Activated CD8-positive, alpha-beta T cell treated with anti-CD3 and anti-CD28 coated beads for 36 hours (primary cell): ENCODE data around the gene ZNF629. TPM values are rescaled to one million over a fixed set of nuclear protein-coding genes. Genes with fewer than 3 reads are reported as not detected.

ENCODE experiments used
- ATAC-seq: fragments of 200-7000 bp; cut with Tn5 transposase; one replicate; pipeline ENCODE4 v1.10.0; 2021; ENCODE audit warnings: mild to moderate bottlenecking, moderate library complexity
- CTCF ChIA-PET: fragments of 350-600 bp; sonication (Branson Sonifier 250); formaldehyde crosslinking; loops from one replicate; lab custom pipeline; 2021; ENCODE audit warnings: antibody characterized with exemption; lab: Charles Lee
- POLR2A ChIA-PET: fragments of 350-600 bp; sonication (Branson Sonifier 250); formaldehyde crosslinking; loops from one replicate; lab custom pipeline; 2021; ENCODE audit warnings: antibody characterized with exemption; lab: Charles Lee
- DNase-seq: peaks from one replicate; pipeline ENCODE4 v3.0.0-alpha.2; 2020
- H3K27ac Mint-ChIP-seq: one replicate; pipeline ENCODE4 v1.8.0; 2021; ENCODE audit warnings: mild to moderate bottlenecking, mixed read lengths
- H3K27me3 Mint-ChIP-seq: one replicate; pipeline ENCODE4 v1.8.0; 2021; ENCODE audit warnings: mixed read lengths
- H3K36me3 Mint-ChIP-seq: one replicate; pipeline ENCODE4 v1.8.0; 2021; ENCODE audit warnings: low read depth, mixed read lengths
- H3K4me1 Mint-ChIP-seq: one replicate; pipeline ENCODE4 v1.8.0; 2021; ENCODE audit warnings: low read depth, mixed read lengths
- H3K4me3 Mint-ChIP-seq: one replicate; pipeline ENCODE4 v1.8.0; 2021; ENCODE audit warnings: mild to moderate bottlenecking, moderate library complexity, mixed read lengths
- H3K9me3 Mint-ChIP-seq: one replicate; pipeline ENCODE4 v1.8.0; 2021; ENCODE audit warnings: mixed read lengths
- CTCF ChIP-seq: fragments of 200-600 bp; IDR thresholded peaks from one replicate; pipeline ENCODE4 v1.8.0; 2022; ENCODE audit warnings: antibody characterized with exemption, mild to moderate bottlenecking
- intact Hi-C: fragments of 100-400 bp; cut with micrococcal nuclease; formaldehyde crosslinking; loops from one replicate; pipeline ENCODE4 v1.10.0; 2022
- total RNA-seq, 2 experiments: library from RNA; stranded (reverse); gene quantifications; one replicate each; pipeline ENCODE4 v1.2.3, GENCODE V29; 2021

ZNF629 gene
- total RNA-seq, 2 experiments from 2014 or later, result 2.8 to 3.2 TPM

- ChIA-PET CTCF (interaction anchor here (1.0 kb wide), 1 partner anchor 27 kb away, joined by 4 read pairs; no protein-coding TSS in a partner anchor), POLR2A (interaction anchor here (0.6 to 1.5 kb wide), 3 partner anchors 9 to 70 kb away, joined by 3 to 5 read pairs (median 3); no protein-coding TSS in a partner anchor)
- H3K36me3 Mint-ChIP-seq, result peaks cover 4% of the 10 kb centered on the region
- no peak overlapping the region for H3K27ac Mint-ChIP-seq
- H3K27me3 Mint-ChIP-seq, result no peaks in the 10 kb centered on the region
- intact Hi-C loops, result no loop called here
- peak overlapping the region; percentile 83 for H3K4me3 Mint-ChIP-seq
- no peak for TF ChIP-seq CTCF
- H3K9me3 Mint-ChIP-seq, result no peaks in the 10 kb centered on the region
- DNase-seq, result peak; percentile 24
- peak; percentile 47 for ATAC-seq
- H3K4me1 Mint-ChIP-seq, result peaks cover 11% of the 10 kb centered on the region
Measured at GRCh38 chr16:30786115-30786935, 680 bp downstream of the ZNF629 start.

GRCh38 chr16:30785126-30786106 lies 1.6 kb downstream of the ZNF629 start:
- Mint-ChIP-seq H3K27ac (no peak overlapping the region), H3K27me3 (no peaks in the 10 kb centered on the region), H3K36me3 (peaks cover 4% of the 10 kb centered on the region), H3K4me3 (peak overlapping the region; percentile 83), H3K9me3 (no peaks in the 10 kb centered on the region), H3K4me1 (peaks cover 11% of the 10 kb centered on the region)
- intact Hi-C loops, result no loop called here
- ChIA-PET CTCF (interaction anchor here (1.0 kb wide), 2 partner anchors 28 to 137 kb away, joined by 3 read pairs; no protein-coding TSS in a partner anchor), POLR2A (interaction anchor here (1.0 to 3.0 kb wide), 5 partner anchors 8 to 112 kb away, joined by 3 to 9 read pairs (median 3); no protein-coding TSS in a partner anchor)
- DNase-seq (no peak), ATAC-seq (no peak)
- TF ChIP-seq CTCF, result no peak

- peaks cover 11% of the 10 kb centered on the region for H3K4me1 Mint-ChIP-seq
- ATAC-seq (no peak), DNase-seq (no peak)
- intact Hi-C loops, result no loop called here
- H3K9me3 Mint-ChIP-seq, result no peaks in the 10 kb centered on the region
- H3K27ac Mint-ChIP-seq, result no peak overlapping the region
- CTCF ChIA-PET, result interaction anchor here (1.0 kb wide), 1 partner anchor 30 kb away, joined by 3 read pairs; no protein-coding TSS in a partner anchor
- no peak overlapping the region for H3K4me3 Mint-ChIP-seq
- no peak for TF ChIP-seq CTCF
- H3K36me3 Mint-ChIP-seq, result peaks cover 4% of the 10 kb centered on the region
- POLR2A ChIA-PET, result interaction anchor here (0.6 to 3.0 kb wide), 4 partner anchors 7 to 134 kb away, joined by 3 to 9 read pairs (median 4); no protein-coding TSS in a partner anchor
- H3K27me3 Mint-ChIP-seq, result no peaks in the 10 kb centered on the region
Measured at GRCh38 chr16:30784215-30784614, 2.8 kb downstream of the ZNF629 start.

GRCh38 chr16:30783280-30784109 lies 3.5 kb downstream of the ZNF629 start:
- POLR2A ChIA-PET, result interaction anchor here (0.6 to 3.0 kb wide), 5 partner anchors 9 to 134 kb away, joined by 3 to 9 read pairs (median 4); no protein-coding TSS in a partner anchor
- no peak overlapping the region for H3K27ac Mint-ChIP-seq
- CTCF ChIA-PET, result interaction anchor here (0.8 kb wide), 1 partner anchor 1768 kb away, joined by 3 read pairs; no protein-coding TSS in a partner anchor
- H3K36me3 Mint-ChIP-seq, result peaks cover 4% of the 10 kb centered on the region
- TF ChIP-seq CTCF, result no peak
- H3K9me3 Mint-ChIP-seq, result no peaks in the 10 kb centered on the region
- no peaks in the 10 kb centered on the region for H3K27me3 Mint-ChIP-seq
- no peak for ATAC-seq
- no peak for DNase-seq
- no peak overlapping the region for H3K4me3 Mint-ChIP-seq
- intact Hi-C loops, result no loop called here
- peaks cover 11% of the 10 kb centered on the region for H3K4me1 Mint-ChIP-seq
